ENCODE data around the gene TCAF1.

The TCAF1 gene, protein sequence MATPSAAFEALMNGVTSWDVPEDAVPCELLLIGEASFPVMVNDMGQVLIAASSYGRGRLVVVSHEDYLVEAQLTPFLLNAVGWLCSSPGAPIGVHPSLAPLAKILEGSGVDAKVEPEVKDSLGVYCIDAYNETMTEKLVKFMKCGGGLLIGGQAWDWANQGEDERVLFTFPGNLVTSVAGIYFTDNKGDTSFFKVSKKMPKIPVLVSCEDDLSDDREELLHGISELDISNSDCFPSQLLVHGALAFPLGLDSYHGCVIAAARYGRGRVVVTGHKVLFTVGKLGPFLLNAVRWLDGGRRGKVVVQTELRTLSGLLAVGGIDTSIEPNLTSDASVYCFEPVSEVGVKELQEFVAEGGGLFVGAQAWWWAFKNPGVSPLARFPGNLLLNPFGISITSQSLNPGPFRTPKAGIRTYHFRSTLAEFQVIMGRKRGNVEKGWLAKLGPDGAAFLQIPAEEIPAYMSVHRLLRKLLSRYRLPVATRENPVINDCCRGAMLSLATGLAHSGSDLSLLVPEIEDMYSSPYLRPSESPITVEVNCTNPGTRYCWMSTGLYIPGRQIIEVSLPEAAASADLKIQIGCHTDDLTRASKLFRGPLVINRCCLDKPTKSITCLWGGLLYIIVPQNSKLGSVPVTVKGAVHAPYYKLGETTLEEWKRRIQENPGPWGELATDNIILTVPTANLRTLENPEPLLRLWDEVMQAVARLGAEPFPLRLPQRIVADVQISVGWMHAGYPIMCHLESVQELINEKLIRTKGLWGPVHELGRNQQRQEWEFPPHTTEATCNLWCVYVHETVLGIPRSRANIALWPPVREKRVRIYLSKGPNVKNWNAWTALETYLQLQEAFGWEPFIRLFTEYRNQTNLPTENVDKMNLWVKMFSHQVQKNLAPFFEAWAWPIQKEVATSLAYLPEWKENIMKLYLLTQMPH
- long read RNA-seq, full-length matches to known transcripts, result 18 of 46 reads
- long read RNA-seq, partial matches to known transcripts, result 4 of 46 reads
- long read RNA-seq, other reads (novel, unspliced or antisense), result 24 of 46 reads

DNA sequence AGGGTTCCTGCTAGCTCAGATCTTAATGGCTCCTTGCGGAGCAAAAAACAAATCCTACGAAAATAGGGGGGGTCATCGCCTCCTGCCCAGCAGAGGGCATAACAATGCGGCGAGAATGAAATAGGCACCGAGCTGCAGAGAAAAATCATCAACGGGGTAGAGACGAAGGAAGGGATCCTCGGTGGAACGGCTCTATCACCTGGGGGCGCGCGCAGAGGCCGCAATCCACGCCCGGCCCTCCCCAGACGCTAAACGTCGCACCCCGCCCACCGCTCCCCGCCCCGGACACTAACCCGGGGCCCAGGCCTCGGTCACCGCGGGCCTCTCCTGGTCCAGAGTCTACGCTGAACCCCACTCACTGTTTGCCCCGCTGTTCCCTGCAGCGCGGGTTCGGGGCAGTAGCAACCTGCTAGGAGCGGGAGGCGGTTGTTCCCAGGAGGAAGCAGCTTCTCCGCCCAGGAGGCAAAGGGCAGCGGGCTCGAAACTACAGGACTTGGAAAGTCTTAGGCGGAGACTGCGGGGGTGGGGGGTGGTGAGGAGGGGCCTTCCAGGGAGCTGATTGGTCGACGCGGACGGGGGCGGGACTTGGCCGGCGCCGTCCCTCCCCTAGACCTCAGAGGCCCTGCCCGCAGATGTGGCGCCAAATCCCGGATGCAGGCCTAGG lies at the start of gene TCAF1:
Gene TCAF1 (minus strand): TSS at position 509 of the 664 bp plus-strand sequence. CDS start 25,568 bp downstream, outside the sequence.
- Histone ChIP-seq H3K4me3 (replicated peaks; ENCODE audit: insufficient read depth, low read length) (peak within 1 kb of the TSS; percentile 61), H3K27ac (replicated peaks) (peak within 1 kb of the TSS; percentile 67), H3K27me3 (ENCODE audit: insufficient read depth, poor library complexity, severe bottlenecking) (no peaks in the 10 kb centered on the region)
- DNase-seq (ENCODE audit: low read depth in 1 of 2, low spot score in 1 of 2), result peak; percentile 54 to 78
- TF ChIP-seq, protein P1, sequence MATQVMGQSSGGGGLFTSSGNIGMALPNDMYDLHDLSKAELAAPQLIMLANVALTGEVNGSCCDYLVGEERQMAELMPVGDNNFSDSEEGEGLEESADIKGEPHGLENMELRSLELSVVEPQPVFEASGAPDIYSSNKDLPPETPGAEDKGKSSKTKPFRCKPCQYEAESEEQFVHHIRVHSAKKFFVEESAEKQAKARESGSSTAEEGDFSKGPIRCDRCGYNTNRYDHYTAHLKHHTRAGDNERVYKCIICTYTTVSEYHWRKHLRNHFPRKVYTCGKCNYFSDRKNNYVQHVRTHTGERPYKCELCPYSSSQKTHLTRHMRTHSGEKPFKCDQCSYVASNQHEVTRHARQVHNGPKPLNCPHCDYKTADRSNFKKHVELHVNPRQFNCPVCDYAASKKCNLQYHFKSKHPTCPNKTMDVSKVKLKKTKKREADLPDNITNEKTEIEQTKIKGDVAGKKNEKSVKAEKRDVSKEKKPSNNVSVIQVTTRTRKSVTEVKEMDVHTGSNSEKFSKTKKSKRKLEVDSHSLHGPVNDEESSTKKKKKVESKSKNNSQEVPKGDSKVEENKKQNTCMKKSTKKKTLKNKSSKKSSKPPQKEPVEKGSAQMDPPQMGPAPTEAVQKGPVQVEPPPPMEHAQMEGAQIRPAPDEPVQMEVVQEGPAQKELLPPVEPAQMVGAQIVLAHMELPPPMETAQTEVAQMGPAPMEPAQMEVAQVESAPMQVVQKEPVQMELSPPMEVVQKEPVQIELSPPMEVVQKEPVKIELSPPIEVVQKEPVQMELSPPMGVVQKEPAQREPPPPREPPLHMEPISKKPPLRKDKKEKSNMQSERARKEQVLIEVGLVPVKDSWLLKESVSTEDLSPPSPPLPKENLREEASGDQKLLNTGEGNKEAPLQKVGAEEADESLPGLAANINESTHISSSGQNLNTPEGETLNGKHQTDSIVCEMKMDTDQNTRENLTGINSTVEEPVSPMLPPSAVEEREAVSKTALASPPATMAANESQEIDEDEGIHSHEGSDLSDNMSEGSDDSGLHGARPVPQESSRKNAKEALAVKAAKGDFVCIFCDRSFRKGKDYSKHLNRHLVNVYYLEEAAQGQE (IDR thresholded peaks at IDR 0.05; ENCODE audit: insufficient replicate concordance, low read depth), result no peak
- TF ChIP-seq, protein P2, sequence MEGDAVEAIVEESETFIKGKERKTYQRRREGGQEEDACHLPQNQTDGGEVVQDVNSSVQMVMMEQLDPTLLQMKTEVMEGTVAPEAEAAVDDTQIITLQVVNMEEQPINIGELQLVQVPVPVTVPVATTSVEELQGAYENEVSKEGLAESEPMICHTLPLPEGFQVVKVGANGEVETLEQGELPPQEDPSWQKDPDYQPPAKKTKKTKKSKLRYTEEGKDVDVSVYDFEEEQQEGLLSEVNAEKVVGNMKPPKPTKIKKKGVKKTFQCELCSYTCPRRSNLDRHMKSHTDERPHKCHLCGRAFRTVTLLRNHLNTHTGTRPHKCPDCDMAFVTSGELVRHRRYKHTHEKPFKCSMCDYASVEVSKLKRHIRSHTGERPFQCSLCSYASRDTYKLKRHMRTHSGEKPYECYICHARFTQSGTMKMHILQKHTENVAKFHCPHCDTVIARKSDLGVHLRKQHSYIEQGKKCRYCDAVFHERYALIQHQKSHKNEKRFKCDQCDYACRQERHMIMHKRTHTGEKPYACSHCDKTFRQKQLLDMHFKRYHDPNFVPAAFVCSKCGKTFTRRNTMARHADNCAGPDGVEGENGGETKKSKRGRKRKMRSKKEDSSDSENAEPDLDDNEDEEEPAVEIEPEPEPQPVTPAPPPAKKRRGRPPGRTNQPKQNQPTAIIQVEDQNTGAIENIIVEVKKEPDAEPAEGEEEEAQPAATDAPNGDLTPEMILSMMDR (IDR thresholded peaks at IDR 0.05; ENCODE audit: insufficient read depth, low read length), result no peak
- TF ChIP-seq SPI1 (IDR thresholded peaks at IDR 0.05; ENCODE audit: borderline replicate concordance, low read depth) (no peak), GABPA (IDR thresholded peaks at IDR 0.05; ENCODE audit: low read depth) (no peak), POLR2AphosphoS5 (IDR thresholded peaks at IDR 0.05; ENCODE audit: low read depth) (no peak)

DNA sequence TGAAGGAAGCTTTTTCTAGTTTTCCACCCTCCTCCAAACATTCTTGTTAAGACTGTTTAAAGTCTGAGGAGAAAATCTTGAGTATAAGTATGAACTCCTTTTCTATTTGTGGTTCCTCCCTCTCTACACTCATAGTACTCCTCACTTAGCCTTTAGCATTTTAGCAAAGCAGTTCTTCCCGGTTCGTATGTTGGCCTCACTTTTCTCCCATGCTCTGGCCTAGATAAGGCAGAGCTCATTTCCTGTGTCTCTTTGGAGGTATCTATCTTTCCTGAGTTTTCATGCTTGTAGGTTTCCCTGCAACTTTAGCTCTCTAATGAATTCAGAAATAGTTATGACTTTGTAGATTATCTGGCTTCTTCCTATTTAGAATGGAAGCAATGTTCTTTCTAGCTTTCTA lies 46.8 kb upstream of the TCAF1 start:
- peaks cover 1% of the 10 kb centered on the region for H3K27me3 ChIP-seq (ENCODE audit: insufficient read depth, poor library complexity, severe bottlenecking)
- no peak overlapping the region for H3K27ac ChIP-seq (replicated peaks)
- TF ChIP-seq, protein P2 (IDR thresholded peaks at IDR 0.05; ENCODE audit: insufficient read depth, low read length), result no peak
- TF ChIP-seq POLR2AphosphoS5 (IDR thresholded peaks at IDR 0.05; ENCODE audit: low read depth), result no peak
- TF ChIP-seq GABPA (IDR thresholded peaks at IDR 0.05; ENCODE audit: low read depth), result no peak
- no peak for TF ChIP-seq SPI1 (IDR thresholded peaks at IDR 0.05; ENCODE audit: borderline replicate concordance, low read depth)
- TF ChIP-seq, protein P1 (IDR thresholded peaks at IDR 0.05; ENCODE audit: insufficient replicate concordance, low read depth), result no peak
- H3K4me3 ChIP-seq (replicated peaks; ENCODE audit: insufficient read depth, low read length), result no peak overlapping the region
- DNase-seq (ENCODE audit: low read depth in 1 of 2, low spot score in 1 of 2), result no peak

DNA sequence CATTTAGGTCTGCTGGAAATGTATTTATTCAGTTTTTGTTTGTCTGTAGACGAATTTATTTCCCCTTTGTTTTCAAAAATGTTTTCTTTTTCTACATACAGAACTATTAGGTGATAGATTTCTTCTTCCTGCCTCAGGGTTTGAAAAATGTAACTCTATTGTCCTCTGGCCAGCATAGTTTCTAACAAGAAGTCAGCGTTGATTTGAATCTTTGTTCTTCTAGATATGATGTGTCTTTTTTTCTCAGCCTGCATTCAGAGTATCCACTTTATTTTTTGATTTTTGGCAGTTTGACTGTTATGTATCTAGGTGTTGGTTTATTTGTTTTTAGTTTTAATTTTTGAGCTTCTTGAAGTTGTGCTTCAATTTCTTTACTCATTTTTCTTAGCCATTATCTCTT lies 45.1 kb upstream of the TCAF1 start:
- TF ChIP-seq, protein P2 (IDR thresholded peaks at IDR 0.05; ENCODE audit: insufficient read depth, low read length), result no peak
- no peak for TF ChIP-seq POLR2AphosphoS5 (IDR thresholded peaks at IDR 0.05; ENCODE audit: low read depth)
- TF ChIP-seq, protein P1 (IDR thresholded peaks at IDR 0.05; ENCODE audit: insufficient replicate concordance, low read depth), result no peak
- TF ChIP-seq GABPA (IDR thresholded peaks at IDR 0.05; ENCODE audit: low read depth), result no peak
- TF ChIP-seq SPI1 (IDR thresholded peaks at IDR 0.05; ENCODE audit: borderline replicate concordance, low read depth), result no peak
- Histone ChIP-seq H3K27ac (replicated peaks) (no peak overlapping the region), H3K4me3 (replicated peaks; ENCODE audit: insufficient read depth, low read length) (no peak overlapping the region), H3K27me3 (ENCODE audit: insufficient read depth, poor library complexity, severe bottlenecking) (peaks cover 2% of the 10 kb centered on the region)
- DNase-seq (ENCODE audit: low read depth in 1 of 2, low spot score in 1 of 2), result no peak
